ENCODE measurements around the gene DCAF17. TPM values are rescaled to one million over a fixed set of nuclear protein-coding genes. Genes with fewer than 3 reads are reported as not detected.
"Not testable (repeated sequence)": the region's sequence is repeated elsewhere in the genome, so short reads cannot be mapped to it uniquely, and the experiment has no call there.

DCAF17 gene
- total RNA-seq, 2 donors from 2014 or later: 17.3 to 17.5 TPM

DNA sequence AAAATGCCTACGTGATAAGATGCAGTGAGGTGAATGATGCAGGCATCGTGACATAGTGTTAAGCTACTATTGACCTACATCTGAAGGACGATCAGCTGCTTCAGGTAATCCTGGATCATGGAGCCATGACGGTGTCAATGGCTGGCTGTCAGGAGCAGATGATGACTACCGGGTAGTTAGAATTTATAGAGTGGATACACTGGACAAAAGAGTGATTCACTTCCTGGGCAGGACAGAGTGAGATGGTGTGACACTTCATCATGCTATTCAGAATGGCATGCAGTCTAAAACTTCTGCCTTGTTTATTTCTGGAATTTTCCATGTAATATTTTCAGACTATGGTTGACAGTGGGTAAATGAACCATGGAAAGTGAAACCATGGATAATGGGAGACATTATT is 29.8 kb upstream of the DCAF17 start:
- no peak overlapping the region for H3K27ac Mint-ChIP-seq
- H3K4me1 Mint-ChIP-seq: peaks cover 35% of the 10 kb centered on the region
- no peak for ATAC-seq
- no peak overlapping the region for H3K4me3 Mint-ChIP-seq
- H3K27me3 Mint-ChIP-seq: no peaks in the 10 kb centered on the region
- H3K36me3 Mint-ChIP-seq (ENCODE audit: low read depth): peaks cover 5% of the 10 kb centered on the region
- DNase-seq: no peak
- H3K9me3 ChIP-seq (ENCODE audit: control insufficient read depth, low read length, poor library complexity, severe bottlenecking): no peaks in the 10 kb centered on the region

DNA sequence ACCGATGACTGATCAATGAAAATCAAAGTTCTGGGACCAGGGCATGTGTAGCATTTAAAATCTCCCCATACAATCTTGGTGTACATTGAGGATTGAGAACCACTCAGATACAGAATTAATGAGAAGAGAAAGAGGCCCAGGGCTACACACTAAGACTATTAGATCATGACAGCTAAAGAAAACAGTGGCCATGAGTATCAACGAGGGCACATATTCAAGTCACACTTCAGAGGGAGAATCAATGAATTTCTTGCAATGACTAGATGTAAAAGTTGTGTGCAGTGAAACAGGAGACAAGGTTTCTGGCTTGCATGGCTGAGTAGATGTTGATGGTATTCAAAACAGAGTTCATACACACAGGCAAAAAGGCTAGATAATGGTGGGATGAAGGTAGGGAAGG is 29.3 kb upstream of the DCAF17 start:
- Mint-ChIP-seq H3K27ac (no peak overlapping the region), H3K4me1 (peaks cover 39% of the 10 kb centered on the region), H3K4me3 (no peak overlapping the region), H3K36me3 (ENCODE audit: low read depth) (peaks cover 5% of the 10 kb centered on the region), H3K27me3 (no peaks in the 10 kb centered on the region)
- ATAC-seq: no peak
- no peak for DNase-seq
- H3K9me3 ChIP-seq (ENCODE audit: control insufficient read depth, low read length, poor library complexity, severe bottlenecking): no peaks in the 10 kb centered on the region

DNA sequence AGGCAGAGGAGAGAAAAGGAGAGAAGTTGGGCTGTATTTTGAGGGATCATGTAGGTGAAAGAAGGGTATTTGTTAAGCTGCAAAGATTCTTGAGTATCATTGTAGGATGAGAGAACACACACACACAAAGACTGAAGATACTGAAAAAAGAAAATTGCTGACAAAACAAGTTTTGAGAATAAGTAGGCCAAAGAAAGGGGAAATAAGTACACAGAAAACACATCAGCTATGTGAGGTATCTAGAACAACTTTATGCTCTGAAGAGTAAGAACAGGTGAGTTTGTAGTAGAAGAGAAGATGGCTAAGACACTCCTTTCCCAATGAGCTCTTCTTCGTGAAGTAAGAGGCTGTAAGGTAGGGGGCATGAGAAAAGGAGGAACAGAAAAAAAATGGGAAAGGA is 28.5 kb upstream of the DCAF17 start:
- peak overlapping the region; percentile 25 for H3K4me3 Mint-ChIP-seq
- no peaks in the 10 kb centered on the region for H3K9me3 ChIP-seq (ENCODE audit: control insufficient read depth, low read length, poor library complexity, severe bottlenecking)
- peaks cover 39% of the 10 kb centered on the region for H3K4me1 Mint-ChIP-seq
- peak overlapping the region; percentile 44 for H3K27ac Mint-ChIP-seq
- DNase-seq (no peak), ATAC-seq (peak; percentile 52)
- H3K36me3 Mint-ChIP-seq (ENCODE audit: low read depth): peaks cover 5% of the 10 kb centered on the region
- H3K27me3 Mint-ChIP-seq: no peaks in the 10 kb centered on the region

DNA sequence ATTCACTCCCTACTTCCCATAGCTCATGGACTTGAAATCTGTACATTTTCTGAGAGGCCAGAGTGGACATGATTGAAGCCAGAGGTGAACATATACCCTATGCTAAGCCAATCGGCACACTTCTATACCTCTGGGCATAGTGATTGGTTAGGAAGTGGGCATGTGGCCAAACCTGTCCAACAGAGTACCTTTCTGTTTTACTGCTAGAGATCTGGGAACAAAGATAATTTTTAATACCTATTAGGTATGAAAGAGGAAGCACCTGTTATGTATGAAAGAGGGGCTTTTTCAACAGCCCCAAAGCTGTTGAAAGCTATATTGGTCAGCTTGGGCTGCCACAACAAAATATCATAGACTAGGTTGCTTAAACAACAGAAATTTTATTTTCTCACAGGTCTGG is 28.0 kb upstream of the DCAF17 start:
- H3K4me3 Mint-ChIP-seq: no peak overlapping the region
- no peaks in the 10 kb centered on the region for H3K27me3 Mint-ChIP-seq
- H3K9me3 ChIP-seq (ENCODE audit: control insufficient read depth, low read length, poor library complexity, severe bottlenecking): no peaks in the 10 kb centered on the region
- H3K4me1 Mint-ChIP-seq: peaks cover 38% of the 10 kb centered on the region
- H3K27ac Mint-ChIP-seq: peak overlapping the region; percentile 44
- peaks cover 5% of the 10 kb centered on the region for H3K36me3 Mint-ChIP-seq (ENCODE audit: low read depth)
- no peak for DNase-seq
- peak; percentile 48 for ATAC-seq

DNA sequence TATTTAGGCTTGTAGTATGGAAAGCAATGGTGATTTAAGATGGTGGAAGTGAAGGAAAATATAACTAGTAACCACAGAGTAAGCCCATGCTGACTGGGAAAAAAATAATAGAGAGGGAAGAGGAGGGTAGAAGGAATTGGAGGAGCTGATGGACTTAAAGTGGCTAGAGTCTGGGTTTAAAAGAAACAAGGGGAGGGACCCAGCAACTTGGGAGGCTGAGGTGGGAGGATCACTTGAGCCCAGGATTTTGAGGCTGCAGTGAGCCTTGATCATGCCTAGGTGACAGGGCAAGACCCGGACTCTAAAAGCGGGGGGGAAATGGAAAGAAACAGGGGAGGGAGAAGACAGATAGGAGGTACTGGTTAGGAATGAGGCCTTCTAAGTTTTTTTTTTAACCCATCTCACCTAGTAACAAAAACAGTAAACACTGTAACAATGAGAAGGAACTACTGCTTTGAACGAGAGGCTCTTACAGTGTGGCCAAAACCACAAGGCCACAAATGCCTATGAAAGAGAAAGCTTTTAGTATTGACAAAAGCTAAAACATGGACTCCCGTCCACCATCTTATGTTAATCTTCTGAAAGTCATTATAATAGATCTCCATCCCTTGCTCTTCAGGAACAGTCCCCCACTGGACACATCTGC is 26.9 kb upstream of the DCAF17 start:
- no peak overlapping the region for H3K4me3 Mint-ChIP-seq
- ATAC-seq (peak; percentile 60), DNase-seq (no peak)
- peaks cover 43% of the 10 kb centered on the region for H3K4me1 Mint-ChIP-seq
- H3K27ac Mint-ChIP-seq: peak overlapping the region; percentile 44
- no peaks in the 10 kb centered on the region for H3K9me3 ChIP-seq (ENCODE audit: control insufficient read depth, low read length, poor library complexity, severe bottlenecking)
- H3K27me3 Mint-ChIP-seq: no peaks in the 10 kb centered on the region
- peaks cover 3% of the 10 kb centered on the region for H3K36me3 Mint-ChIP-seq (ENCODE audit: low read depth)

DNA sequence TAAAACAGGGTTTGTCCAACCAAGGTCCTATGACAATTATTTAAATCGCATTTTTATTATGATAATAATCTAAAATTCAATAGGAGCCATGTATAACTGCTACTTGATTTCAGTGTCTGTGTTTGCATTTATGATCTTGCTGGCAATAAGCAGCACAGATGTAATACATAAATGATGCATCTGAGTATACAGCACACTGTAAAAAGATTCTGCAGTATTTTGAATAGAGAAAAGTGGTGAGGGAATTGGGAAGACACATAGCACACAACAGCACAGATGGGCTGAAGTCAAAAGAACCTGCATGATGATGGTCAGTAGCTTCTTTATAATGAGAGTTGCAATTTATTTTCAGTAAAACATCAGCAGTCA is 26.4 kb upstream of the DCAF17 start:
- Mint-ChIP-seq H3K36me3 (ENCODE audit: low read depth) (peaks cover 3% of the 10 kb centered on the region), H3K27ac (peak overlapping the region; percentile 44), H3K4me1 (peaks cover 43% of the 10 kb centered on the region), H3K27me3 (no peaks in the 10 kb centered on the region), H3K4me3 (peak overlapping the region; percentile 28)
- ATAC-seq: no peak
- H3K9me3 ChIP-seq (ENCODE audit: control insufficient read depth, low read length, poor library complexity, severe bottlenecking): no peaks in the 10 kb centered on the region
- no peak for DNase-seq

DNA sequence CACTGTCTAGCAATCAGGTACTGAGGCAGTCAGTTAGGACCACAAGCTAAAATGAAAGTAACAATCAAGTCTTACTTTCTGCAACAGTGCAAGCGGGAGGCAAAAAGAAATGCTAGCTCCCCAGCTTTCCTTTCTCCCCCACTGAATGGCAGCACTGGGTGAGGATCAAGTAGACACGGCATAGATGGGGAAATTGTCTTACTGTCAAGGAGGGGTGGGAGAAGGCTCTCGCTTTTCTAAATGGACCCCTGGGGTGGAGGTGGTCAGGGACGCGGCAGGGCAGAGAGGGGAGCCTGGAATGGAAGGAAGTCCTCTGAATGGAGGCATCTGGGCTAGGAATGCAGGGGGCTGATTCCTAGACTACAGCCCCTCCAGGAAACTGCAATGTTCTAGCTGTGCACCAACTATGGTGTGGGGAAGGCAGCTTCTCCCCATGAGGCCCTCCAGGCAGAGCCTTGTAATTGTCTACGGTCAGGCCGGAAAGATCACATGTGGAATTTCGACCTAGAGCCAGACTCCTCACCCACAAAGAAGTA is 24.5 kb upstream of the DCAF17 start:
- Mint-ChIP-seq H3K4me3 (peak overlapping the region; percentile 81), H3K4me1 (peaks cover 40% of the 10 kb centered on the region), H3K27me3 (no peaks in the 10 kb centered on the region), H3K27ac (no peak overlapping the region), H3K36me3 (ENCODE audit: low read depth) (peaks cover 3% of the 10 kb centered on the region)
- DNase-seq: no peak
- no peaks in the 10 kb centered on the region for H3K9me3 ChIP-seq (ENCODE audit: control insufficient read depth, low read length, poor library complexity, severe bottlenecking)
- ATAC-seq: peak; percentile 36

DNA sequence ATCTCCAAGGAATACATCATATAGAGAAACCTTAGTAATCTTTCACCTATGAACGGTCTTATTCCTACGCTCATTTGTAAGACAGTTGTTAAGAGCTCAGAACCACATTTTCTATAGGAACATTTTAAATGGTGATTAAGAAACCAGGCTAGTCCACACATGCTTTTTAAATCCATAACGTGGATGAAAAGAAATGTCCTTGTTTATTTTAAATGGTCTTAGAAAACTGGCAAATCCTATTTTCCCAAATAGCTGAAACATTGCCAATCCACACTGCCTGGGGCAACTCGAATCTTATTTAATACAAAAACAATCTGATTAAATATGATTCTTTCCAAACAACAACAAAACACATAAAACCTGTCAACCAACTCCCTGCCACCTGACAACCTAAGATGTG is 23.9 kb upstream of the DCAF17 start:
- Mint-ChIP-seq H3K36me3 (ENCODE audit: low read depth) (peaks cover 3% of the 10 kb centered on the region), H3K4me1 (peaks cover 36% of the 10 kb centered on the region), H3K27ac (no peak overlapping the region), H3K27me3 (no peaks in the 10 kb centered on the region), H3K4me3 (no peak overlapping the region)
- no peak for ATAC-seq
- no peak for DNase-seq
- H3K9me3 ChIP-seq (ENCODE audit: control insufficient read depth, low read length, poor library complexity, severe bottlenecking): no peaks in the 10 kb centered on the region

DNA sequence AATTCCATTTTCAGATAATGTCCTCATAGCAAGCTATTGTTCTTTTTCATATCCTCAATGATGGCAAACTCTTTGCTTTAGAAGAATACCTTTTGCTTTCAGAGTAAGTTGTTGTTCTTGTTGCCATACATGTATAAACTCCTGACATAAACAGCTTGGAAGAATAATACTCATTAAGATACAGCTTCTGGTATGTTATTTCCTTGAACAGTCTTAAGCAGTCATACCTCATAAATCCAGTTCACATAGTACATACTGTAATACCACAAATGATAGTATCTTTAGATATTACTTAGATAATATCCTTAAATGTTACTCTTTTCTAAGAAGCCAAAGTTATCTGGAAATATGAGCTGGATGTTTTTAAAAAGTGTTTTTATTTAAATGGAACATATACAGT is 23.4 kb upstream of the DCAF17 start:
- DNase-seq: no peak
- Mint-ChIP-seq H3K27me3 (no peaks in the 10 kb centered on the region), H3K4me1 (peaks cover 31% of the 10 kb centered on the region), H3K4me3 (no peak overlapping the region), H3K27ac (no peak overlapping the region), H3K36me3 (ENCODE audit: low read depth) (peaks cover under 1% of the 10 kb centered on the region)
- no peaks in the 10 kb centered on the region for H3K9me3 ChIP-seq (ENCODE audit: control insufficient read depth, low read length, poor library complexity, severe bottlenecking)
- no peak for ATAC-seq

DNA sequence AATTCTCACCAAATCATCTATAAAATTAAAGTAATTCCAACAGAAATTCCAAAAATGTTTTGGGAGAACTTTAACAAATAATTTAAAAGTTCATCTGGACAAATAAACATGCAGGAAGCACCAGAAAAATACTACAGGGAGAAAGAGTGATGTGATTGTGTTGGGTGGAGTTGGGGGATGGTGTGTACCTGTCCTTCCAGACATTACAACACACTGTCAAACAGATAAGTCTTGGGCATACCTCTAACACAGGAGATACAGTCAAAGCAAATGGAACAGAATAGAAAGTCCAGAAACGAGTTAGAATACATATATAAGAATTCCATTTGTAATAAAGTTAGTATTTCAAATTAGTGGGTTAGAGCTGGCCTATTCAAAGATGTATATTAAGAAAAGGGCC is 22.8 kb upstream of the DCAF17 start:
- no peaks in the 10 kb centered on the region for H3K9me3 ChIP-seq (ENCODE audit: control insufficient read depth, low read length, poor library complexity, severe bottlenecking)
- H3K36me3 Mint-ChIP-seq (ENCODE audit: low read depth): no peaks in the 10 kb centered on the region
- no peak overlapping the region for H3K4me3 Mint-ChIP-seq
- no peaks in the 10 kb centered on the region for H3K27me3 Mint-ChIP-seq
- no peak overlapping the region for H3K27ac Mint-ChIP-seq
- peaks cover 32% of the 10 kb centered on the region for H3K4me1 Mint-ChIP-seq
- no peak for ATAC-seq
- no peak for DNase-seq

DNA sequence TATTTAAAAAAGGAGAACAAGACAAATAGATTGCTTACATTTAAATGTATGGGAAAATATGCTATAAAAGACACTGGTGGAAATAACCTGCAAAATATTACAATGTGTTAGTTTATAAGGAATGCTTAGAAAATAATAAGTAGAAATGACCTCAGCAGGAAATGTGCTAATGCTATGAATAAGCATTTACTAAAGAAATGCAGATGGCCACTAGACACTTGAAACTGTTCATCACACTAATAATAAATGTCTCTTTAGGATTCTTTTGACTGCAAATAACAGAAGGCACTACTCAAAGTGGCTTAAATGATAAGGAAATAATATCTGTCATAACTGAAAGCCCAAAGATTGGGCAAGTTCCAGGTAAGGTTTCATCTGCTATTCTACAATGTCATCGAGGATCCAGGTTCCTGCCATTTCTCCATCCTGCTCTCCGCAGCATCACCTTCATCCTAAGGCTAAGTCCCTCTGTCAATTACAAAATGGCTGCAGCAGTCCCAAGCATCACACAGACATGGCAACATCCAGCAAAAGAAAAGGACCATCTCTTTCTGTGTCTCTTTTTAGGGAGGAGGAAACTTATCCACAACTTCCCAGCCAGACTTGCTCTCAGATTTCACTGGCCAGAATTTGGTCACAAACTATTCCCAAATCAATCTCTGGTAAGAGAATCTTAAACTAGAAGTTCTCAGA is 22.1 kb upstream of the DCAF17 start:
- Mint-ChIP-seq H3K4me3 (no peak overlapping the region), H3K27ac (no peak overlapping the region), H3K27me3 (no peaks in the 10 kb centered on the region), H3K4me1 (peaks cover 30% of the 10 kb centered on the region), H3K36me3 (ENCODE audit: low read depth) (no peaks in the 10 kb centered on the region)
- ATAC-seq (no peak), DNase-seq (no peak)
- H3K9me3 ChIP-seq (ENCODE audit: control insufficient read depth, low read length, poor library complexity, severe bottlenecking): no peaks in the 10 kb centered on the region

DNA sequence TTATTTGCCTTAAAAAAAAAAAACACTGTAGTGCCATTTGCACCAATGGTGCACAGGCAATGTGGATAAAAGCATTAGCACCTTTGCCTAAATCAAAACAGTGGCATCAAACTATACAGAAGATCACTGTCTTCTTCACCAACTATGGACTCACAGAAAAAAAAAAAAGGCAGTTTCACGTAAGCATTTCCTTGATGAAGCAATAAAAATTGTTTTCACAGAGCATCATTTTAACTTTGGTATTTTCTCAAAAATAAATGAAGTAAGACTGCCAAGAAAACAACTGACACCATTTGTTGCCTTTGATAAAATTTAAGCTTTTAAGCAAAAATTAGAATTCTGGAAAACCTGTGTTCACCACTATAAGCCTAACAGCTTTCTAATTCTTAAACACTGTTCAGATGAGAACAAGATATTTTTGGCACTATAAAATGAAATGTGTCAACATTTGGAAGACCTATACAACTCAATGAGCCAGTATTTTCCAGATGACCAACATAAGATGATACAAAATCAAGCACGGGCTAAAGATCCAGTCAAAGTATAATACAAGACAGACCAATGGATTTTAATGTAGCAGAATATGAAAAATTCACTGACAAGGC is 21.4 kb upstream of the DCAF17 start:
- H3K4me1 Mint-ChIP-seq: peaks cover 25% of the 10 kb centered on the region
- no peak overlapping the region for H3K27ac Mint-ChIP-seq
- H3K9me3 ChIP-seq (ENCODE audit: control insufficient read depth, low read length, poor library complexity, severe bottlenecking): no peaks in the 10 kb centered on the region
- no peak for DNase-seq
- no peaks in the 10 kb centered on the region for H3K27me3 Mint-ChIP-seq
- ATAC-seq: no peak
- no peaks in the 10 kb centered on the region for H3K36me3 Mint-ChIP-seq (ENCODE audit: low read depth)
- H3K4me3 Mint-ChIP-seq: no peak overlapping the region

DNA sequence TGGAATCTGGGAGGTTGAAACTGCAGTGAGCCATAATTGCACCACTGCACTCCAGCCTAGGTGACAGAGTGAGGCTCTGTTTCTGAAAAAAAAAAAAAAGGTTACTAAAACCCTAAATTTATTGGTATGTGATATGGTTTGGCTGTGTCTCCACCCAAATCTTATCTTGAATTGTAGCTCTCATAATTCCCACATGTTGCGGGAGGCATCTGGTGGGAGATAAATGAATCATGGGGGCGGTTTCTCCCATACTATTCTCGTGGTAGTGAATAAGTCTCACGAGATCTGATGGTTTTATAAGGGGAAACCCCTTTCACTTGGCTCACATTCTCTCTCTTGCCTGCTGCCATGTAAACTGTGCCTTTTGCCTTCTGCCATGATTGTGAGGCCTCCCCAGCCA is 19.4 kb upstream of the DCAF17 start:
- H3K9me3 ChIP-seq (ENCODE audit: control insufficient read depth, low read length, poor library complexity, severe bottlenecking); H3K27me3 Mint-ChIP-seq; H3K4me3 Mint-ChIP-seq; H3K27ac Mint-ChIP-seq; DNase-seq; H3K36me3 Mint-ChIP-seq (ENCODE audit: low read depth); ATAC-seq: not testable (repeated sequence)
- peaks cover 23% of the 10 kb centered on the region for H3K4me1 Mint-ChIP-seq

Data from T-helper 17 cell (primary cell).